Central memory CD8-positive, alpha-beta T cell (primary cell): Measurements from ENCODE around the gene GSE1.

Experiments
- ATAC-seq: fragments of 150-1000 bp; cut with Tn5 transposase; replicated peaks from 2 replicates; pipeline ENCODE4 v1.10.0; 2022; ENCODE audit warnings: mild to moderate bottlenecking, moderate FRiP score, moderate number of reproducible peaks; ENCODE audit not compliant: poor library complexity, severe bottlenecking; ENCODE audit errors: extremely low read depth
- DNase-seq, 2 donors: peaks; one replicate each; pipeline ENCODE4 v3.0.0; 2021; ENCODE audit warnings: low spot score in 2 of 2
- H3K27ac Mint-ChIP-seq: one replicate; pipeline ENCODE4 v1.8.0; 2022; ENCODE audit warnings: low read depth, mild to moderate bottlenecking, moderate library complexity, mixed read lengths
- H3K27me3 Mint-ChIP-seq: one replicate; pipeline ENCODE4 v1.8.0; 2022; ENCODE audit warnings: mixed read lengths
- H3K36me3 Mint-ChIP-seq: one replicate; pipeline ENCODE4 v1.8.0; 2022; ENCODE audit warnings: mild to moderate bottlenecking, moderate library complexity, mixed read lengths; ENCODE audit not compliant: insufficient read depth
- H3K4me1 Mint-ChIP-seq: one replicate; pipeline ENCODE4 v1.8.0; 2022; ENCODE audit warnings: mixed read lengths
- H3K4me3 Mint-ChIP-seq: one replicate; pipeline ENCODE4 v1.8.0; 2022; ENCODE audit warnings: mild to moderate bottlenecking, moderate library complexity, mixed read lengths
- H3K9me3 Mint-ChIP-seq: one replicate; pipeline ENCODE4 v1.8.0; 2022; ENCODE audit warnings: mixed read lengths

The GSE1 gene

DNA sequence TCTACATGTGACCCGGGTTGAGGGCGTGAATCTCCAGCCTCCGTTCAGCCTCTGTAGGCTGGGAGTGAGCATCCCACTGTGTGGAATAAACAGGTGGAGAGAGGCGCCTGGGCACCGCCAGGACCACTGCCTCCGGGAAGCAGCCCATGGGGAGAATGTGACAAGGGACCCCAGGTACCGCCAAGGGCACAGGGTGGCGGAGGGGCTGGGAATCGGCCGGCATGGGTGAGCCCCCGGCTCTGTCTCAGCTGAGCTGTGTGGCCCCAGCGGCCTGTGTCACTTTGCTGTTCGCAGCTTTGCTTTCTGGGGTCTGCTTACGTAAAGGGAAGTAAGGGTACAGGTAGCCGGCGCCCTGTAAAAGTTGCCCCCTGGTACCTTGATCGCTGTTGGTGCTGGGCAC lies 11.5 kb downstream of the GSE1 start:
- no peaks in the 10 kb centered on the region for H3K27me3 Mint-ChIP-seq
- H3K4me1 Mint-ChIP-seq = peaks cover 60% of the 10 kb centered on the region
- ATAC-seq (no peak), DNase-seq (no peak)
- peaks cover 9% of the 10 kb centered on the region for H3K36me3 Mint-ChIP-seq
- H3K27ac Mint-ChIP-seq = peak overlapping the region; percentile 74
- no peaks in the 10 kb centered on the region for H3K9me3 Mint-ChIP-seq
- no peak overlapping the region for H3K4me3 Mint-ChIP-seq

DNA sequence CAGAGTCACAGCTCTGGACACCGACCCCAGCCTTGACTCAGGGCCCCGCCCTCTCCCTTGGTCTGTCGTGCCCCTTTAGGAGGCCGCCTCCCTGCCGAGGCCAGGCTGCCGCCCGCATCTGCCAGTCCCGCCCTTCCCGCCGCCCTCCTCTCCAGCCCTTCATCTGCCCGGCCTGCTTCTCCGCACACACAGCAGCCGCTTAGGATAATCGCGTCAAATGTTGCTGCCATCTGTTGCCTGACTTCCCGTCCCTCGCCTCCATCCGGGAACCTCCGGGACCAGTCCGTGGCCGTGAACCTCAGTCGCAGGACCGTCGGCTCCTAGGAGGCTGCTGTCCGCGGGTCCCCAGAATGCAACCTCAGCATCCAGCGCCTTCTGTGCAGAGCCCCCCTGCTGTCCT lies 11.9 kb downstream of the GSE1 start:
- H3K36me3 Mint-ChIP-seq = peaks cover 9% of the 10 kb centered on the region
- peaks cover 63% of the 10 kb centered on the region for H3K4me1 Mint-ChIP-seq
- no peaks in the 10 kb centered on the region for H3K27me3 Mint-ChIP-seq
- ATAC-seq (no peak), DNase-seq (no peak)
- H3K9me3 Mint-ChIP-seq = no peaks in the 10 kb centered on the region
- H3K4me3 Mint-ChIP-seq = no peak overlapping the region
- H3K27ac Mint-ChIP-seq = peak overlapping the region; percentile 74

DNA sequence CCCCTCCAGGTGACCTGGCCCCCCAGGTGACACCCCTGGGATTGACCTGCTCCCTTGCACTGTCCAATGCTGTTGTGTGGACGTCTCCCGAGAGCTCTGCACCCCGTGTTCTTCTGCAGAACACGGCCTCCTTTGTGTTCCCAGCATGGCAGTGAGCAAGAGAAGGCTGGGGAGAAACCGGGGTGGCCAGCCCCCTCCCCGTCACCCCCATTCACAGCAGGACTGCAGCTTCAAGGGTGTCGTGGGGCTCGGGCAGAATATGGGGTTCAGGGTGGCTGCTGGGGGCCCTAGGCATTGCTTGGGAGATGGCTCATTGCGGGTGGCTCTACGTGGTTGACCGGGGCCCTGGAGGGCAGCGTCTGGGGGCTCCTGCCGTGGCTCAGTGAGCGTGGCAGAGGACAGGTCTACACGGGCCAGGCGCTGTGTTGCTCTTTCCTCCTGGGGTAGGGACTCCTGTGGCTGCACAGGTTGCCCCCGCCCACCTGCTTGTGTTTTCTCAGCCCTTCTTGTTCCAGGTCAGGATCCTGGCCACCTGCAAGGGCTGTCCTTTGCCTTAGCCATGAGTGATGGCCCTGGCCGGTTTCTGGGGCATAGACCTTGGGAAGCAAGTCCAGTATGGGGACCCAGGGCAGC lies 12.5 kb downstream of the GSE1 start:
- Mint-ChIP-seq H3K27ac (peak overlapping the region; percentile 74), H3K4me1 (peaks cover 64% of the 10 kb centered on the region), H3K27me3 (no peaks in the 10 kb centered on the region), H3K36me3 (peaks cover 9% of the 10 kb centered on the region), H3K9me3 (no peaks in the 10 kb centered on the region), H3K4me3 (no peak overlapping the region)
- ATAC-seq = no peak
- no peak for DNase-seq

DNA sequence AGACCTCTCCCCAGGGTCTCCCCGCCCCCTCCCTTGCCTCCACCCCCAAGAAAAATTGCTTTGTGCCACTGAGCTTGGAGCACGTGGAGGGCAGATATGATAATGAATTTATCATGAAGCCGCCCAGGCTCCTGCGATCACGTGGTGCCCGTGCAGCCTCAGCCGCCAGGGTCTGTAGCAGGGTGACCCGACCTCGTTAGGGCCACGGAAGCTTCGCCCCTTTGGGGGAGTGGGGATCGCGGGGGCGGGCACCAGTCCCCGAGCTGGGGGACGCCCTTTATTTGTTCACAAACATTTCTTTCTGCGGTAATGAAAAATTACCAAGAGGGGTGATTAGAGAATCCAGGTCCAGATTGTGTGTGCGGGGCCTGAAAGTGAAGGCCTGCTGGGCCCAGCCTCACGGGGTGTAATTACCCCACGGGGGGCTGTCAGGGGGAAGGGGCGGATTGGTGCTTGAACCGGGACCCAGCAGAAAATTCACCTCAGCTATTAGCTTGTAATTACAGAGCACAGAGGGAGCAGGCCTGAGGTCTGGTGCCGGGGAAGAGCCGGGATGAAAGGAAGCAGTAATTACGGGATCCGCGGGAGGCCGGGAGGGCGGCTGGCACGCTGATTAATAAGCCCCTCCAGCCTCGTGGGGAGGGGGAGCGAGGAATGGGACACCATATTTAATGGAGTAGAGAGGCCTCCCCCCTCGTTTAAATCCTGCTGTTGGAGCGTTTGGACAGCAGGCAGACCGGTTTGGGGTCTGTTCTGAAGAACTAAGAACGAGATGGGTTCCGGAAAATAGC lies 13.3 kb downstream of the GSE1 start:
- H3K9me3 Mint-ChIP-seq = no peaks in the 10 kb centered on the region
- H3K27me3 Mint-ChIP-seq = no peaks in the 10 kb centered on the region
- peak overlapping the region; percentile 32 for H3K4me3 Mint-ChIP-seq
- H3K36me3 Mint-ChIP-seq = peaks cover 8% of the 10 kb centered on the region
- H3K27ac Mint-ChIP-seq = peak overlapping the region; percentile 89
- DNase-seq = no peak
- no peak for ATAC-seq
- H3K4me1 Mint-ChIP-seq = peaks cover 57% of the 10 kb centered on the region

DNA sequence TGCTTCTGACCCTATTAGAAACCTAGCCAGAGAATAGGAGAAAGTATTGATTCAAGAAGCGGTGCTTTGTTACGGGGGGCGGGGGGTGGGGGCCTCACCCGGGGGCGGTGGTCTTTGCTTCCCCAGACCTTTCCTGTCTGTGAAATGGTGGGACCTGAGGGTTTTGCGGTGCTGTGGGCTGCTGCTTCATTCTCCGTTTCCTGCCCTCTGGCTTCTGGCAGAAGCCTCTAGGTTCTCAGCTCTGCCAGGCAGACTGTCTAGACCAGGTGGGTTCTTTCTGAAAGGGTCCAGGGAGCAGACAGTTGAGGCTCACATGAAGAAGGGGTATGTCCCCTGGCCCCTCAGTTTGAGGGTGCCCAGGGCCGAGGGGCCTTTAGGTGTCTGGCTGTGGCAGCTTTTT lies 14.0 kb downstream of the GSE1 start:
- DNase-seq (no peak), ATAC-seq (no peak)
- Mint-ChIP-seq H3K27me3 (no peaks in the 10 kb centered on the region), H3K27ac (peak overlapping the region; percentile 77), H3K36me3 (peaks cover 8% of the 10 kb centered on the region), H3K4me3 (no peak overlapping the region), H3K4me1 (peaks cover 50% of the 10 kb centered on the region), H3K9me3 (no peaks in the 10 kb centered on the region)

DNA sequence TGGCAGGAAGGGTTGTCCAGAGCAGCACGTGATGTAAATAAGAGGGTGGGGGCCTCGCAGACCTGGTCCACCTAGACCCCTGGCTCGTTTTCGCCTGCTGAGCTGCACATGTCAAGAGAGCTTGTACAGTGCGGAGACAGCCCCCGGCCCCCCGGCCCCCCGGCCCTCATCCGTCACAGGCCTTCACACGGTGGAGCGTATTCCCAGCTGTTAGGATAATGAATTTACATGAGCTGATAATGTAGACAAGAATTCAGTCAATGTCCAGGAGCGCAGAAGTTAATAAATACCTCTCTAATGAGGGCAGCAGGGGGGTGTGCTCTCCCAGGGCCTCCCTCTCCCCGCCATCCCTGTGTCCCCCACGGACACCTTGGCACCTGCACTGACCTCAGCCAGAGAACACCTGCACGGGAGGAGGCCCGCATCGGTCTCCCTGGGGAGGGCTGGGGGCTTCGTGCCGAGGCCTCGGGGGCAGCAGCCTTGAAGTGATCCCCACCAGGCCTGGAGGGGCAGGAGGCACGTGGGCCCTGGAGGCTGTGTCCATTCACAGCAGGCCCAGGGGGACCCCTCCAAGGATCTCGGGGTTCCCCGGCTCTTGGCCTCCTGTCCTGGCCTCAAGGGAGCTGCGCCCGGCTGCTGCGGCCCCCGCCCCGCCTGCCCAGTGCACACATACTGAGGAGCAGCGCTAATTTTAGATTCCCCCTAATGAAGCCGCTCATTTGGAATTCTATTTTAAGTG lies 14.6 kb downstream of the GSE1 start:
- Mint-ChIP-seq H3K4me3 (no peak overlapping the region), H3K4me1 (peaks cover 44% of the 10 kb centered on the region)

DNA sequence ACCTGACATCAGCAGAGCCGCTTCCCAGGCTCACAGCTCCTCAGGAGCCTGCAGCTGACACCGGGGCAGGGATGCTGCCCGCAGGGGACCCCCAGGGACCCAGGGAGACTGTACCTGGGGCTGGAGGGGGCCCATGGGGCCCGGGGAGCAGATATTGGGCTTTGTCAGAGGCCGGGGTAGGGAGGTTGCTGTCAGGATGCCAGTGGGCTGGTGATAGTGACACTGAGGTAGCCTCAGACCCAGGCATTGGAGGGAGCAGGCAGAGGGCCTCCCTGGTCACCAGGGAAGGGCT lies 15.1 kb downstream of the GSE1 start:
- no peak overlapping the region for H3K4me3 Mint-ChIP-seq
- no peaks in the 10 kb centered on the region for H3K9me3 Mint-ChIP-seq
- H3K27me3 Mint-ChIP-seq = no peaks in the 10 kb centered on the region
- ATAC-seq = no peak
- peaks cover 7% of the 10 kb centered on the region for H3K36me3 Mint-ChIP-seq
- no peak overlapping the region for H3K27ac Mint-ChIP-seq
- no peak for DNase-seq
- peaks cover 38% of the 10 kb centered on the region for H3K4me1 Mint-ChIP-seq

More for the DNA sequence above, 14.6 kb downstream of the GSE1 start:
- no peaks in the 10 kb centered on the region for H3K27me3 Mint-ChIP-seq
- H3K27ac Mint-ChIP-seq = peak overlapping the region; percentile 77
- ATAC-seq = no peak
- no peak for DNase-seq
- H3K9me3 Mint-ChIP-seq = no peaks in the 10 kb centered on the region
- H3K36me3 Mint-ChIP-seq = peaks cover 9% of the 10 kb centered on the region

DNA sequence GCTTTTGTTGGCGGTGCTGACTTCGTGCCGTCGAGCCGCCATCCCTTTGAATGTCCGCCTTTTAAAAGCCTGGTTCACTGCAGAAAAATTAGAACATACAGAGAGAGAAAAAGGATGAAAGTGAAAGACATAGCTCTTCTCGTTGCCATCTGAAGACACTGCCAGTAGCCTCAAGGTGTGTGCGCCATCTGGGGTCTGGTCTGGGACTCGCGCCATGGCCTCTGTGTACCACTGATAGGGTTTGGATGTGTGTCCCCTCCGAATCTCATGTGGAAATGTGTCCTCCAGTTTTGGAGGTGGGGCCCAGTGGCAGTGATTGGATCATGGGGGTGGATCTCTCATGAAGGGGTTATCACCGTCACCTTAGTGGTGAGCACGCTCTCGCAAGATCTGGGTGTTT lies 15.5 kb downstream of the GSE1 start:
- Mint-ChIP-seq H3K36me3 (peaks cover 7% of the 10 kb centered on the region), H3K4me1 (peaks cover 34% of the 10 kb centered on the region), H3K27me3 (no peaks in the 10 kb centered on the region), H3K9me3 (no peaks in the 10 kb centered on the region), H3K27ac (peak overlapping the region; percentile 78), H3K4me3 (no peak overlapping the region)
- no peak for DNase-seq
- no peak for ATAC-seq

DNA sequence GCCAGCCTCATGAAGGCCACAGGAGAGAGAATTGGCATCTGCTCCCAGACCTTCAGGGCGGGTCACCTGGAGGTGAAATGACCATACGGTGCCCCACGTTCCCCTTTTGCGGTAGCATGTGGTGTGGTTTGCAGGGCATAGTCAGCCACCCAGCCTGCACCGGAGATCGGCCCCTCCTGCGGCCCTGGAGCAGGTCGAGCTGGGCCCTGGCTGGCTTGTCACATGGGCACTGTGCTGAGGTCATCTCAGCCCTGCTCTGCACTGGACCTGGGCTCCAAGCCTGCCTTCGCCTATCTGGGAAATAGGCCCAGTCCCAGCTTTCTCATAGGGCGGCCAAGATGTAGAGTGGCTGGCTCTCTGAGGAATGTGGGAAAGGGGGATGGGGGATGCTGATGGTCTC lies 16.2 kb downstream of the GSE1 start:
- Mint-ChIP-seq H3K27me3 (no peaks in the 10 kb centered on the region), H3K4me3 (no peak overlapping the region), H3K27ac (peak overlapping the region; percentile 78), H3K4me1 (peaks cover 31% of the 10 kb centered on the region), H3K9me3 (no peaks in the 10 kb centered on the region), H3K36me3 (peaks cover 8% of the 10 kb centered on the region)
- ATAC-seq (no peak), DNase-seq (no peak)

DNA sequence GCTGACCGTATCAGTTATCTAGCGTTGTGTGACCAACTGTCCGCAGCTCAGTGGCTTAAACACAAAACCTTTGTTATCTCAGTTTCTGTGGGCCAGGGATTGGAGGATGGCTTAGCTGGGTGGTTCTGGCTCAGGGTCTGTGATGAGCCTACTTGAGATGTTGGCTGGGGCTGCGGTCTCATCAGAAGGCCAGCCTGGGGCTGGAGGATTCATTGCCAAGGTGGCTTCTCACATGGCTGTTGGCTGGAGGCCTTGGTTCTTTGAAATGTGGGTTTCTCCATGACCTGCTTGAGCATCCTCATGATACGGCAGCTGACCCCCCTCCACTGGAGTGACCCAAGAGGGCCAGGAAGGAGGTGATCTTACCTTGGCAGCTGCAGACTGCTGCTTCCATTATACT lies 16.7 kb downstream of the GSE1 start:
- Mint-ChIP-seq H3K9me3 (no peaks in the 10 kb centered on the region), H3K4me1 (peaks cover 31% of the 10 kb centered on the region), H3K27me3 (no peaks in the 10 kb centered on the region), H3K27ac (no peak overlapping the region), H3K36me3 (peaks cover 8% of the 10 kb centered on the region), H3K4me3 (no peak overlapping the region)
- DNase-seq (no peak), ATAC-seq (no peak)

DNA sequence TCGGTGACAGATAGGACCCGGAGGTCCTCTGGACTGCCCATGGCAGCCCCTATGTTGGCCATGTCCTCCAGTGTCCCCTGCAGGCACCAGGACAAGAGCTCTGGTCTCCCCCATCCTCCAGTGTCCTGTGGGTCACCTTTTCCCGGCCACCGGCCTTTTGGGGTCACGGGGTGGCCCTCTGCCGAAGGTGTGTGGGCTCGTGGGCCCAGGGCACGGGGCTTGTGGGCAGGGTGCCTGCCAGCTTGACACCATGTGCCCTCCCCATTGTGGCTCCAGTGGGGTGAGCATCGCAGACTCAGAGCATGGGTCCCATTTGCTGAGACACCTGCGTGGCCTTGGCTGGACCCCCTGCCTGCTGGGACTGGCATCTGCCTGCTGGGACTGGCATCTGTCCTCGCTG lies 18.1 kb downstream of the GSE1 start:
- Mint-ChIP-seq H3K36me3 (peaks cover 6% of the 10 kb centered on the region), H3K9me3 (no peaks in the 10 kb centered on the region), H3K27me3 (no peaks in the 10 kb centered on the region), H3K4me3 (no peak overlapping the region), H3K4me1 (peaks cover 22% of the 10 kb centered on the region), H3K27ac (no peak overlapping the region)
- no peak for ATAC-seq
- DNase-seq = no peak

DNA sequence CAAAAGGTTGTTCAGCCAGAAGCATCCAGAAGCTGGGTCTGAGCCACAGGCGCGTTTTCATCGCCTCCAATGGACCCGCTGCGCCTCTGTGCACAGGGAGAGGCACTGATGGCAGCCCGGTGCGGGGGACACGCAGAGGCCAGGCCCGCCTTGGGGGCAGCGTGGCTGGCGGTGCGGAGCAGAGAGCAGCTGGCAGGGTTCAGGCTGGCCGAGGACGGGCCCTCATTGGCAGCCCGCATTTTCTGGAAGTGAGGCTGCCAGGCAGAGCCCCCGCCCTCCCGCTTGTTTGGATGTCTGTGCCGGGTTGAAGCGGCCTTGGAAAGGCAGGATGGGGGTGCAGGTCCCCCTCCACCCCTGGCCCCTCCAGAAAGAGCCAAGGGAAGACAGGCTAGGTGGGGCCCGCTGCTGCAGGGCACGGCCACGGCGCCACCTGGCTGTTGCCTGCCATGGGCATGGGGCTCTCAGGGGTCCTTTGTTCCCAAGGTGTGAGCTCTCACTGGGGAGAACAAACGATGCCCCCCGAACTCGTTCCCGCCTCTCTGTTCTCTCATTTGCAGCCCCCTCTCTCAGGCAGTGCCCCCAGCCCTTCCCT lies 18.8 kb downstream of the GSE1 start:
- Mint-ChIP-seq H3K36me3 (peaks cover 6% of the 10 kb centered on the region), H3K27me3 (no peaks in the 10 kb centered on the region), H3K4me1 (peaks cover 18% of the 10 kb centered on the region), H3K4me3 (no peak overlapping the region), H3K27ac (no peak overlapping the region), H3K9me3 (no peaks in the 10 kb centered on the region)
- ATAC-seq = no peak
- no peak for DNase-seq
